K562 (cell line): ENCODE measurements around the gene SDCBP2. TPM values are rescaled to one million over a fixed set of nuclear protein-coding genes. Genes with fewer than 3 reads are reported as not detected.

ENCODE experiments used
- ARNT ChIP-seq, 2 experiments: fragments of 450-650 bp; IDR thresholded peaks; 2 replicates each; pipeline ENCODE4 v1.6.1; 2016; ENCODE audit warnings: mild to moderate bottlenecking in 1 of 2
- CBFA2T3 ChIP-seq: fragments of 450-650 bp; IDR thresholded peaks from 2 replicates; pipeline ENCODE4 v1.6.1; 2017
- CCNT2 ChIP-seq: IDR thresholded peaks from 2 replicates; pipeline ENCODE4 v1.6.1; 2011; ENCODE audit warnings: borderline replicate concordance, low read depth, mild to moderate bottlenecking, moderate library complexity, mixed read lengths, low read length; ENCODE audit not compliant: insufficient read length; ENCODE audit errors: extremely low read depth
- EP300 ChIP-seq: IDR thresholded peaks from 2 replicates; pipeline ENCODE4 v1.6.1; 2012; ENCODE audit warnings: low read length, improper control_type of control experiment
- FOXP1 ChIP-seq: sonication (generic); formaldehyde crosslinking; IDR thresholded peaks from 2 replicates; pipeline ENCODE4 v1.8.0; 2022; ENCODE audit warnings: mild to moderate bottlenecking, missing genetic modification reagents
- MTA2 ChIP-seq: fragments of 450-650 bp; IDR thresholded peaks from 2 replicates; pipeline ENCODE4 v1.6.1; 2016; ENCODE audit warnings: low read depth
- PHB ChIP-seq: fragments of 250-450 bp; sonication (Bioruptor Pico); IDR thresholded peaks from 2 replicates; pipeline ENCODE4 v1.5.0; 2021
- PHF8 ChIP-seq: fragments of 200-600 bp; sonication (generic); IDR thresholded peaks from 2 replicates; pipeline ENCODE4 v1.6.1; 2012; ENCODE audit warnings: mixed run types, mild to moderate bottlenecking, inconsistent platforms, low read length, moderate library complexity, borderline replicate concordance
- PTRF ChIP-seq: fragments of 450-650 bp; IDR thresholded peaks from 2 replicates; pipeline ENCODE4 v1.6.1; 2016; ENCODE audit warnings: mild to moderate bottlenecking, missing genetic modification characterization, missing compliant biosample characterization
- SNRNP70 ChIP-seq: fragments of 200-400 bp; formaldehyde crosslinking; optimal IDR thresholded peaks from 2 replicates; pipeline ENCODE3; 2017; ENCODE audit warnings: low read depth, low read length
- TAL1 ChIP-seq: fragments of 450-650 bp; IDR thresholded peaks from 2 replicates; pipeline ENCODE4 v1.6.1; 2016; ENCODE audit warnings: mild to moderate bottlenecking
- ZNF165 ChIP-seq: fragments of 250-450 bp; sonication (Bioruptor Pico); IDR thresholded peaks from 2 replicates; pipeline ENCODE4 v1.4.0; 2020; ENCODE audit warnings: borderline replicate concordance
- polyA plus RNA-seq, 8 experiments: library from polyadenylated mRNA; depleted of rRNA in 4 of 8; stranded (reverse) in 5 of 8; unstranded in 3 of 8; fragments of >200 nt; fragmentation: Nextera tagmentation in 2 of 8; fragmentation: Illumina TruSeq in 1 of 8; extraction: Ambion mirVana in 2 of 8; extraction: Trizol in 1 of 8; gene quantifications; 2 replicates each; pipeline versions ENCODE4 v1.2.1 to v1.2.3, GENCODE V29; 2011 to 2014; ENCODE audit warnings: inconsistent platforms in 1 of 8, missing spikeins in 1 of 8
- total RNA-seq, 7 experiments: library from RNA; depleted of rRNA in 6 of 7; stranded (reverse); fragments of >200 nt in 6 of 7; fragmentation: Illumina TruSeq in 2 of 7; extraction: Trizol in 2 of 7; gene quantifications; 2 replicates each; pipeline versions ENCODE4 v1.2.1 to v1.2.3, GENCODE V29; 2011 to 2021; ENCODE audit warnings: low replicate concordance in 1 of 7
- TF ChIP-seq, protein P1 (sequence below): sonication (generic); formaldehyde crosslinking; IDR thresholded peaks from 2 replicates; pipeline ENCODE4 v1.8.1; 2023; ENCODE audit warnings: missing genetic modification reagents, mild to moderate bottlenecking, borderline replicate concordance
- TF ChIP-seq, protein P2 (sequence below), 2 experiments: fragments of 450-650 bp; IDR thresholded peaks; 2 replicates each; pipeline ENCODE4 v1.6.1; 2016
- TF ChIP-seq, protein P3 (sequence below): fragments of 250-450 bp; sonication (Bioruptor Pico); IDR thresholded peaks from 2 replicates; pipeline ENCODE4 v1.8.0; 2022; ENCODE audit warnings: inconsistent platforms
- TF ChIP-seq, protein P4 (sequence below): fragments of 250-450 bp; sonication (Bioruptor Pico); IDR thresholded peaks from 2 replicates; pipeline ENCODE4 v1.9.0; 2021; ENCODE audit warnings: mild to moderate bottlenecking
- TF ChIP-seq, protein P5 (sequence below): fragments of 450-650 bp; formaldehyde crosslinking; IDR thresholded peaks from 2 replicates; pipeline ENCODE4 v1.4.0; 2020; ENCODE audit warnings: mild to moderate bottlenecking

The SDCBP2 gene
- total and polyA plus RNA-seq, 9 of the 15 experiments (the other 6 are each of a cell fraction or from before 2014, with no cell fraction given): 0.06 to 1.2 (median 0.80) TPM

DNA sequence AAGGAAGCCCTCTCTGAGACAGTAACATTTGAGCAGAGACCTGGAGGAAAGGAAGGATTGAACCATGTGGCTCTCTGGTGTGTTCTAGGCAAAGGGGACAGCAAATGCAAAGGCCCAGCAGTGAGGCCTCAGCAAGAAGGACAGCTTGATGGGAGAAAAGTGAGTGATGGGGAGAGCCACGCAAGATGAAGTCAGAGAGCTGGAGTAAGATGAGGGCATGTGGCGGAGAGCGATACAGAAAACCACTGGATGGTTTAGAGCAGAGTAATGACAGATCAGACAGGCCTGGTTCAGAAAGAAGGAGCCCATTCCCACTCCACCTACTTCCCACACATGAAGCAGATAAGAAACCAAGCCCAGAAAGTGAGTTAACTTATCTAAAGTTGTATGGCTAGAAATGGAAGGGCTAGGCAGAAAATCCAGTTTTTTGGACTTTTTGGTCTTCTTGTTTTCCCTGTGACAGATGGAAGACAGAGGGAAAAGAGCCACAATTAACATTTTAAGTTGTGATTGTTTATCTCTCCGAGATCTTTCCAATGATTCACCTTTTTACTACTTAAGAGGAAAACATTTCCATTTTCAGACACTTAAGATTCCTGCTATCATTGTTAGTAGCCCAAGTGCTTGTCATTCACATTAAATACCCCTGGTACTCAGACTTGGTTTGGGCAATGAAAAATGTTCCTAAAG is 63.6 kb downstream of the SDCBP2 start (continued):
- TF ChIP-seq, protein P1, sequence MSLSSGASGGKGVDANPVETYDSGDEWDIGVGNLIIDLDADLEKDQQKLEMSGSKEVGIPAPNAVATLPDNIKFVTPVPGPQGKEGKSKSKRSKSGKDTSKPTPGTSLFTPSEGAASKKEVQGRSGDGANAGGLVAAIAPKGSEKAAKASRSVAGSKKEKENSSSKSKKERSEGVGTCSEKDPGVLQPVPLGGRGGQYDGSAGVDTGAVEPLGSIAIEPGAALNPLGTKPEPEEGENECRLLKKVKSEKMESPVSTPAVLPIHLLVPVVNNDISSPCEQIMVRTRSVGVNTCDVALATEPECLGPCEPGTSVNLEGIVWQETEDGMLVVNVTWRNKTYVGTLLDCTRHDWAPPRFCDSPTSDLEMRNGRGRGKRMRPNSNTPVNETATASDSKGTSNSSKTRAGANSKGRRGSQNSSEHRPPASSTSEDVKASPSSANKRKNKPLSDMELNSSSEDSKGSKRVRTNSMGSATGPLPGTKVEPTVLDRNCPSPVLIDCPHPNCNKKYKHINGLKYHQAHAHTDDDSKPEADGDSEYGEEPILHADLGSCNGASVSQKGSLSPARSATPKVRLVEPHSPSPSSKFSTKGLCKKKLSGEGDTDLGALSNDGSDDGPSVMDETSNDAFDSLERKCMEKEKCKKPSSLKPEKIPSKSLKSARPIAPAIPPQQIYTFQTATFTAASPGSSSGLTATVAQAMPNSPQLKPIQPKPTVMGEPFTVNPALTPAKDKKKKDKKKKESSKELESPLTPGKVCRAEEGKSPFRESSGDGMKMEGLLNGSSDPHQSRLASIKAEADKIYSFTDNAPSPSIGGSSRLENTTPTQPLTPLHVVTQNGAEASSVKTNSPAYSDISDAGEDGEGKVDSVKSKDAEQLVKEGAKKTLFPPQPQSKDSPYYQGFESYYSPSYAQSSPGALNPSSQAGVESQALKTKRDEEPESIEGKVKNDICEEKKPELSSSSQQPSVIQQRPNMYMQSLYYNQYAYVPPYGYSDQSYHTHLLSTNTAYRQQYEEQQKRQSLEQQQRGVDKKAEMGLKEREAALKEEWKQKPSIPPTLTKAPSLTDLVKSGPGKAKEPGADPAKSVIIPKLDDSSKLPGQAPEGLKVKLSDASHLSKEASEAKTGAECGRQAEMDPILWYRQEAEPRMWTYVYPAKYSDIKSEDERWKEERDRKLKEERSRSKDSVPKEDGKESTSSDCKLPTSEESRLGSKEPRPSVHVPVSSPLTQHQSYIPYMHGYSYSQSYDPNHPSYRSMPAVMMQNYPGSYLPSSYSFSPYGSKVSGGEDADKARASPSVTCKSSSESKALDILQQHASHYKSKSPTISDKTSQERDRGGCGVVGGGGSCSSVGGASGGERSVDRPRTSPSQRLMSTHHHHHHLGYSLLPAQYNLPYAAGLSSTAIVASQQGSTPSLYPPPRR (CRISPR knock-in tag): no peak
- no peak for TF ChIP-seq PHB (CRISPR knock-in tag)
- TF ChIP-seq, protein P2, sequence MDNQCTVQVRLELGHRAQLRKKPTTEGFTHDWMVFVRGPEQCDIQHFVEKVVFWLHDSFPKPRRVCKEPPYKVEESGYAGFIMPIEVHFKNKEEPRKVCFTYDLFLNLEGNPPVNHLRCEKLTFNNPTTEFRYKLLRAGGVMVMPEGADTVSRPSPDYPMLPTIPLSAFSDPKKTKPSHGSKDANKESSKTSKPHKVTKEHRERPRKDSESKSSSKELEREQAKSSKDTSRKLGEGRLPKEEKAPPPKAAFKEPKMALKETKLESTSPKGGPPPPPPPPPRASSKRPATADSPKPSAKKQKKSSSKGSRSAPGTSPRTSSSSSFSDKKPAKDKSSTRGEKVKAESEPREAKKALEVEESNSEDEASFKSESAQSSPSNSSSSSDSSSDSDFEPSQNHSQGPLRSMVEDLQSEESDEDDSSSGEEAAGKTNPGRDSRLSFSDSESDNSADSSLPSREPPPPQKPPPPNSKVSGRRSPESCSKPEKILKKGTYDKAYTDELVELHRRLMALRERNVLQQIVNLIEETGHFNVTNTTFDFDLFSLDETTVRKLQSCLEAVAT (IDR thresholded peaks at IDR 0.05): 0 out of 4 replicates have a peak, but pooled peaks of 1 of the 2 experiments have one; percentile 35
- TF ChIP-seq ARNT (IDR thresholded peaks at IDR 0.05): no peak
- no peak for TF ChIP-seq PTRF
- TF ChIP-seq SNRNP70: no peak
- TF ChIP-seq, protein P3, sequence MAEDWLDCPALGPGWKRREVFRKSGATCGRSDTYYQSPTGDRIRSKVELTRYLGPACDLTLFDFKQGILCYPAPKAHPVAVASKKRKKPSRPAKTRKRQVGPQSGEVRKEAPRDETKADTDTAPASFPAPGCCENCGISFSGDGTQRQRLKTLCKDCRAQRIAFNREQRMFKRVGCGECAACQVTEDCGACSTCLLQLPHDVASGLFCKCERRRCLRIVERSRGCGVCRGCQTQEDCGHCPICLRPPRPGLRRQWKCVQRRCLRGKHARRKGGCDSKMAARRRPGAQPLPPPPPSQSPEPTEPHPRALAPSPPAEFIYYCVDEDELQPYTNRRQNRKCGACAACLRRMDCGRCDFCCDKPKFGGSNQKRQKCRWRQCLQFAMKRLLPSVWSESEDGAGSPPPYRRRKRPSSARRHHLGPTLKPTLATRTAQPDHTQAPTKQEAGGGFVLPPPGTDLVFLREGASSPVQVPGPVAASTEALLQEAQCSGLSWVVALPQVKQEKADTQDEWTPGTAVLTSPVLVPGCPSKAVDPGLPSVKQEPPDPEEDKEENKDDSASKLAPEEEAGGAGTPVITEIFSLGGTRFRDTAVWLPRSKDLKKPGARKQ (CRISPR knock-in tag): no peak
- TF ChIP-seq CBFA2T3: peak; percentile 77
- TF ChIP-seq, protein P4, sequence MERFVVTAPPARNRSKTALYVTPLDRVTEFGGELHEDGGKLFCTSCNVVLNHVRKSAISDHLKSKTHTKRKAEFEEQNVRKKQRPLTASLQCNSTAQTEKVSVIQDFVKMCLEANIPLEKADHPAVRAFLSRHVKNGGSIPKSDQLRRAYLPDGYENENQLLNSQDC: no peak
- TF ChIP-seq, protein P5, sequence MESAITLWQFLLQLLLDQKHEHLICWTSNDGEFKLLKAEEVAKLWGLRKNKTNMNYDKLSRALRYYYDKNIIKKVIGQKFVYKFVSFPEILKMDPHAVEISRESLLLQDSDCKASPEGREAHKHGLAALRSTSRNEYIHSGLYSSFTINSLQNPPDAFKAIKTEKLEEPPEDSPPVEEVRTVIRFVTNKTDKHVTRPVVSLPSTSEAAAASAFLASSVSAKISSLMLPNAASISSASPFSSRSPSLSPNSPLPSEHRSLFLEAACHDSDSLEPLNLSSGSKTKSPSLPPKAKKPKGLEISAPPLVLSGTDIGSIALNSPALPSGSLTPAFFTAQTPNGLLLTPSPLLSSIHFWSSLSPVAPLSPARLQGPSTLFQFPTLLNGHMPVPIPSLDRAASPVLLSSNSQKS (CRISPR knock-in tag): no peak
- peak; percentile 51; the same call in 1 of the 2 replicates for TF ChIP-seq TAL1
- TF ChIP-seq CCNT2: no peak
- TF ChIP-seq ZNF165: no peak
- TF ChIP-seq PHF8: no peak
- TF ChIP-seq MTA2: peak; percentile 49; the same call in 1 of the 2 replicates
- TF ChIP-seq EP300: peak; percentile 28; the same call in 1 of the 2 replicates
- no peak for TF ChIP-seq FOXP1 (CRISPR knock-in tag)
